IMR-90 (cell line): ENCODE results near the gene CD27. TPM values are rescaled to one million over a fixed set of nuclear protein-coding genes. Genes with fewer than 3 reads are reported as not detected.
A peak's percentile ranks its signal among the peaks of the same experiment; 100 is the strongest.

Experiments used
- ATAC-seq: fragments of 200-7000 bp; cut with Tn5 transposase; 2 replicates; pipeline ENCODE4 v1.9.1; 2020; ENCODE audit warnings: low read depth, mild to moderate bottlenecking, moderate library complexity
- BruUV-seq: library from RNA; stranded (reverse); fragments of 400-500 nt; replicated peaks from 2 replicates; lab custom pipeline; 2021; lab: Mats Ljungman, UMichigan
- CTCF ChIA-PET: fragments of 300-600 bp; formaldehyde crosslinking; extraction: SDS; loops from one replicate; lab custom pipeline; 2021; ENCODE audit warnings: antibody characterized with exemption; lab: Yijun Ruan, JAX
- POLR2A ChIA-PET: fragments of 300-600 bp; sonication (Branson Sonifier 250); formaldehyde crosslinking; loops from one replicate; lab custom pipeline; 2022; ENCODE audit warnings: antibody characterized with exemption; ENCODE audit not compliant: unreplicated experiment; lab: Charles Lee
- DNase-seq: peaks from one replicate; pipeline ENCODE4 v3.0.0; 2013
- H2AFZ ChIP-seq: replicated peaks from 2 replicates; pipeline ENCODE3; 2013; ENCODE audit warnings: low read length, mild to moderate bottlenecking; ENCODE audit not compliant: poor library complexity
- H2AK5ac ChIP-seq: 2 replicates; pipeline ENCODE4 v1.6.1; 2013; ENCODE audit warnings: low read depth, low read length, inconsistent platforms
- H2AK9ac ChIP-seq: replicated peaks from 2 replicates; pipeline ENCODE3; 2013; ENCODE audit warnings: mild to moderate bottlenecking, low read depth, low read length, moderate library complexity; ENCODE audit not compliant: poor library complexity
- H2BK120ac ChIP-seq: 2 replicates; pipeline ENCODE4 v1.6.1; 2013; ENCODE audit warnings: low read depth, low read length, inconsistent platforms
- H2BK15ac ChIP-seq: 3 replicates; pipeline ENCODE4 v1.6.1; 2013; ENCODE audit warnings: low read depth, low read length, inconsistent platforms
- H2BK20ac ChIP-seq: 2 replicates; pipeline ENCODE4 v1.6.1; 2013; ENCODE audit warnings: low read depth, mild to moderate bottlenecking, inconsistent platforms, low read length, moderate library complexity
- H2BK5ac ChIP-seq: 2 replicates; pipeline ENCODE4 v1.6.1; 2013; ENCODE audit warnings: mild to moderate bottlenecking, low read depth, low read length, inconsistent platforms; ENCODE audit not compliant: poor library complexity, severe bottlenecking
- H3K14ac ChIP-seq: replicated peaks from 2 replicates; pipeline ENCODE4 v1.6.1; 2013; ENCODE audit warnings: low read depth, low read length, inconsistent platforms
- H3K18ac ChIP-seq: 2 replicates; pipeline ENCODE4 v1.6.1; 2013; ENCODE audit warnings: low read depth, low read length, control low read depth
- H3K23ac ChIP-seq: 2 replicates; pipeline ENCODE4 v1.6.1; 2013; ENCODE audit warnings: low read depth, low read length, inconsistent platforms
- H3K27ac ChIP-seq: 2 replicates; pipeline ENCODE4 v1.5.1; 2013; ENCODE audit warnings: mild to moderate bottlenecking, control low read depth, low read length; ENCODE audit not compliant: insufficient read depth
- H3K27me3 ChIP-seq: 2 replicates; pipeline ENCODE4 v1.6.1; 2013; ENCODE audit warnings: low read length; ENCODE audit not compliant: control insufficient read depth, insufficient read depth
- H3K36me3 ChIP-seq: 2 replicates; pipeline ENCODE4 v1.6.1; 2013; ENCODE audit warnings: low read length, mixed read lengths; ENCODE audit not compliant: control insufficient read depth, insufficient read depth
- H3K4ac ChIP-seq: 2 replicates; pipeline ENCODE4 v1.6.1; 2013; ENCODE audit warnings: low read depth, low read length, inconsistent platforms
- H3K4me1 ChIP-seq: 2 replicates; pipeline ENCODE4 v1.6.1; 2013; ENCODE audit warnings: low read length, mixed read lengths; ENCODE audit not compliant: control insufficient read depth, insufficient read depth
- H3K4me2 ChIP-seq: 2 replicates; pipeline ENCODE4 v1.6.1; 2013; ENCODE audit warnings: low read depth, mild to moderate bottlenecking, control low read depth, low read length, moderate library complexity
- H3K4me3 ChIP-seq: 2 replicates; pipeline ENCODE4 v1.5.1; 2013; ENCODE audit warnings: low read depth, mild to moderate bottlenecking, control low read depth, low read length, moderate library complexity; ENCODE audit not compliant: insufficient read depth
- H3K56ac ChIP-seq: 2 replicates; pipeline ENCODE4 v1.6.1; 2013; ENCODE audit warnings: low read length, inconsistent platforms; ENCODE audit not compliant: insufficient read depth; ENCODE audit errors: extremely low read depth
- H3K79me1 ChIP-seq, 2 experiments: 2 replicates each; pipeline ENCODE4 v1.6.1; 2013; ENCODE audit warnings: low read length in 2 of 2, inconsistent platforms in 1 of 2, low read depth in 1 of 2
- H3K9ac ChIP-seq: 2 replicates; pipeline ENCODE4 v1.6.1; 2013; ENCODE audit warnings: low read depth, low read length, control low read depth
- H3K9me1 ChIP-seq: 2 replicates; pipeline ENCODE4 v1.6.1; 2013; ENCODE audit warnings: low read length, inconsistent platforms; ENCODE audit not compliant: insufficient read depth
- H3K9me3 ChIP-seq: 2 replicates; pipeline ENCODE4 v1.6.1; 2013; ENCODE audit warnings: low read length; ENCODE audit not compliant: control insufficient read depth, insufficient read depth
- H4K20me1 ChIP-seq: 2 replicates; pipeline ENCODE4 v1.6.1; 2013; ENCODE audit warnings: low read length, inconsistent platforms; ENCODE audit not compliant: insufficient read depth
- H4K5ac ChIP-seq: 2 replicates; pipeline ENCODE4 v1.6.1; 2013; ENCODE audit warnings: mild to moderate bottlenecking, low read depth, low read length, control low read depth
- H4K8ac ChIP-seq, 2 experiments: 2 replicates each; pipeline ENCODE4 v1.6.1; 2013; ENCODE audit warnings: low read depth in 2 of 2, low read length in 2 of 2, control low read depth in 1 of 2, inconsistent platforms in 1 of 2
- H4K91ac ChIP-seq: 2 replicates; pipeline ENCODE4 v1.6.1; 2013; ENCODE audit warnings: low read depth, low read length, inconsistent platforms; ENCODE audit not compliant: insufficient read depth
- BHLHE40 ChIP-seq: fragments of 150-350 bp; IDR thresholded peaks from 2 replicates; pipeline ENCODE4 v1.6.1; 2016; ENCODE audit warnings: mild to moderate bottlenecking, low read depth, low read length
- CEBPB ChIP-seq: IDR thresholded peaks from 2 replicates; pipeline ENCODE4 v1.6.1; 2012; ENCODE audit warnings: low read depth, low read length, improper control_type of control experiment
- ELK1 ChIP-seq: fragments of 150-350 bp; IDR thresholded peaks from 2 replicates; pipeline ENCODE4 v1.6.1; 2016; ENCODE audit warnings: low read depth, mild to moderate bottlenecking, low read length, moderate library complexity, borderline replicate concordance
- FOS ChIP-seq: fragments of 150-350 bp; IDR thresholded peaks from 2 replicates; pipeline ENCODE4 v1.6.1; 2016; ENCODE audit warnings: low read depth, low read length
- MAFK ChIP-seq: IDR thresholded peaks from 2 replicates; pipeline ENCODE4 v1.6.1; 2012; ENCODE audit warnings: low read depth, low read length, improper control_type of control experiment
- MXI1 ChIP-seq: IDR thresholded peaks from 2 replicates; pipeline ENCODE4 v1.6.1; 2012; ENCODE audit warnings: low read depth, mild to moderate bottlenecking, low read length, moderate library complexity, borderline replicate concordance
- POLR2A ChIP-seq: IDR thresholded peaks from 2 replicates; pipeline ENCODE4 v1.6.1; 2012; ENCODE audit warnings: mild to moderate bottlenecking, low read depth, low read length
- RCOR1 ChIP-seq: IDR thresholded peaks from 2 replicates; pipeline ENCODE4 v1.6.1; 2012; ENCODE audit warnings: mild to moderate bottlenecking, low read length, improper control_type of control experiment; ENCODE audit not compliant: insufficient replicate concordance
- RFX5 ChIP-seq: IDR thresholded peaks from 2 replicates; pipeline ENCODE4 v1.8.0; 2012; ENCODE audit warnings: low read depth, mild to moderate bottlenecking, low read length, moderate library complexity
- SMC3 ChIP-seq: fragments of 150-350 bp; IDR thresholded peaks from 2 replicates; pipeline ENCODE4 v1.6.1; 2016; ENCODE audit warnings: low read depth, mild to moderate bottlenecking, antibody characterized with exemption, low read length, moderate library complexity
- USF2 ChIP-seq: fragments of 150-350 bp; IDR thresholded peaks from 2 replicates; pipeline ENCODE4 v1.6.1; 2017; ENCODE audit warnings: mild to moderate bottlenecking, antibody characterized with exemption, low read length, low read depth
- dilution Hi-C: fragments of 300-500 bp; cut with HindIII; formaldehyde crosslinking; loops from one replicate; pipeline ENCODE4 v1.14.3; 2018; ENCODE audit warnings: low sequenced_read_pairs; ENCODE audit not compliant: unreplicated experiment
- in situ Hi-C: fragments of 300-500 bp; cut with MboI; formaldehyde crosslinking; loops from 3 replicates; pipeline ENCODE4 v1.14.3; 2019; ENCODE audit warnings: low sequenced_read_pairs, inconsistent platforms, mixed read lengths
- intact Hi-C: fragments of 100-400 bp; cut with micrococcal nuclease; formaldehyde crosslinking; loops from 2 replicates; pipeline ENCODE4 v1.10.0; 2022
- polyA plus RNA-seq, 3 experiments: library from polyadenylated mRNA; depleted of rRNA; stranded (reverse); fragments of >200 nt; gene quantifications; 2 replicates each; pipeline ENCODE4 v1.2.3, GENCODE V29; 2012; ENCODE audit warnings: low replicate concordance in 1 of 3
- total RNA-seq: library from RNA; depleted of rRNA; stranded (reverse); fragments of >200 nt; gene quantifications from 2 replicates; pipeline ENCODE4 v1.2.3, GENCODE V29; 2012

CD27 gene
- total and polyA plus RNA-seq, 2 of the 4 experiments (the other 2 are of a cell fraction) = 0.07 TPM; not detected in 1

GRCh38 chr12:6468283-6468575 is 23.5 kb downstream of the CD27 start:
- H2BK5ac ChIP-seq = no peak overlapping the region
- in situ Hi-C loops = loop anchor here (25.0 kb wide), 1 partner anchor 281 kb away; no protein-coding TSS in a partner anchor
- TF ChIP-seq MAFK (no peak), FOS (0 out of 2 replicates have a peak, but pooled peaks have one; percentile 19), USF2 (no peak), POLR2A (no peak), MXI1 (no peak), ELK1 (no peak), CEBPB (peak; percentile 29; the same call in 1 of the 2 replicates), RFX5 (no peak), RCOR1 (no peak), SMC3 (no peak), BHLHE40 (no peak)
- no peak overlapping the region for H2BK20ac ChIP-seq
- no peak overlapping the region for H2AK9ac ChIP-seq
- peaks cover 22% of the 10 kb centered on the region for H3K36me3 ChIP-seq
- H3K4me2 ChIP-seq = peak overlapping the region; percentile 29; the same call in 1 of the 2 replicates
- no peak overlapping the region for H3K4ac ChIP-seq
- dilution Hi-C loops = no loop called here
- no peak overlapping the region for H4K91ac ChIP-seq
- ATAC-seq = no peak
- no peak overlapping the region for H4K8ac ChIP-seq
- no peak overlapping the region for H3K4me3 ChIP-seq
- no peak overlapping the region for H3K14ac ChIP-seq
- H3K18ac ChIP-seq = no peak overlapping the region
- peaks cover 17% of the 10 kb centered on the region for H4K20me1 ChIP-seq
- no peak overlapping the region for H2BK120ac ChIP-seq
- peaks cover 16 to 45% of the 10 kb centered on the region in 2 experiments for H3K79me1 ChIP-seq
- peak overlapping the region; percentile 7; the same call in 1 of the 2 replicates for H3K23ac ChIP-seq
- intact Hi-C loops = loop anchor here (5.0 kb wide), 1 partner anchor 271 kb away; no protein-coding TSS in a partner anchor
- H2BK15ac ChIP-seq = no peak overlapping the region
- H3K27me3 ChIP-seq = no peaks in the 10 kb centered on the region
- peak; percentile 62 for DNase-seq
- no peak overlapping the region for H3K56ac ChIP-seq
- peaks cover 4% of the 10 kb centered on the region for H3K4me1 ChIP-seq
- ChIA-PET POLR2A (interaction anchor here (0.6 to 1.0 kb wide), 2 partner anchors 68 to 133 kb away, joined by 3 to 4 read pairs; no protein-coding TSS in a partner anchor), CTCF (interaction anchor here (0.6 kb wide), 1 partner anchor 32 kb away, joined by 3 read pairs; no protein-coding TSS in a partner anchor)
- no peak overlapping the region for H3K9ac ChIP-seq
- H4K5ac ChIP-seq = no peak overlapping the region
- BruUV-seq = no TSS peak
- no peak overlapping the region for H2AFZ ChIP-seq
- H2AK5ac ChIP-seq = no peak overlapping the region
- peaks cover 6% of the 10 kb centered on the region; the same call in 1 of the 2 replicates for H3K9me1 ChIP-seq
- H3K9me3 ChIP-seq = no peaks in the 10 kb centered on the region
- H3K27ac ChIP-seq = no peak overlapping the region
